ENCODE measurements around the gene CXCL16. TPM values are rescaled to one million over a fixed set of nuclear protein-coding genes. Genes with fewer than 3 reads are reported as not detected.

The CXCL16 gene
- total and polyA plus RNA-seq, 2 of the 13 experiments (the other 11 are each of a cell fraction or from before 2014, with no cell fraction given): 9.4 to 101 TPM

DNA sequence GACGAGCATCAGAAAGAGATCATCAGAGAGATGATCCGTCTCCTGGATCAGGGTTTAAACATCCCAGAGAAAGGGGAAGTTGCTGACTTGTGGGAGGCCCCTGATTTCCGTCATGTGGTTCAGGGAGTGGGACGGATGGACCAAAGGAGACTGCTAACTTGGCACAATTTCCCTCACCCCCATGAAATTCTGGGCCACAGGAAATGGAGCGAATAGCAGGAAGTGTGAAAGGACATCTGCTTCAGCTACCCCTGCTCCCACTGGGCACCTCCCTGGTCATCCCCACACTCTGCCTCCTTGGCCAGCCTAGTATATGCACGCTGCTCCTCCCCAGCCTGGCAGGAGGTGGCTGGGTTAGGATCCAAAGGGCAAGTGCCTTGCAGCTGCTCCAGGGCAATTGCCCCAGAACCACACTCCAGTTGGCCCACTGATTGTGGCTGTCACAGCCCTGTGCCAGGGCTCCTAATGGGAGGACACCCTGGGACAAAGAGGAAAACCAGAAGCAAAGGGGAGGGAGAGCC, 28.0 kb downstream of the CXCL16 start:
- no peaks in the 10 kb centered on the region; the same call in 1 of the 2 replicates for H4K20me1 ChIP-seq (ENCODE audit: insufficient read depth, low read length)
- H3K9me3 ChIP-seq (ENCODE audit: low read length): no peaks in the 10 kb centered on the region
- no peaks in the 10 kb centered on the region for H3K27me3 ChIP-seq (ENCODE audit: control insufficient read depth in 1 of 2, insufficient read depth in 2 of 2, low read length in 2 of 2)
- intact Hi-C loops (cut with micrococcal nuclease; ENCODE audit: unreplicated experiment) (loop anchor here (10.0 kb wide), 1 partner anchor 253 kb away; the partner anchor contains the start of gene SPAG7), in situ Hi-C loops (cut with HindIII; ENCODE audit: extremely low pct_ligation_motif_present, low pct_unique_long_range_greater_than_20kb) (no loop called here)
- peaks cover 6 to 10% of the 10 kb centered on the region in 2 experiments; a peak in 4 of 5 replicates for H3K36me3 ChIP-seq (replicated peaks in 1 of 2; ENCODE audit: control insufficient read depth in 1 of 2, insufficient read depth in 2 of 2, low read length in 2 of 2)
- no peak for ATAC-seq
- WGBS (ENCODE audit: low lambda C conversion rate): 44% methylated on average over 5 of the region's 6 CpGs
- BruUV-seq (replicated peaks): no TSS peak
- H3K9ac ChIP-seq (ENCODE audit: insufficient read depth, low read depth, low read length): peak overlapping the region; percentile 73
- FAIRE-seq: no peak
- H3K4me3 ChIP-seq (replicated peaks in 1 of 3; ENCODE audit: insufficient read depth in 1 of 3, low read depth in 2 of 3, low read length in 3 of 3): peak overlapping the region; percentile 72 to 86 (median 85)
- H3K27ac ChIP-seq (ENCODE audit: extremely low read length, insufficient read depth, low read length): peak overlapping the region; percentile 65
- ChIA-PET CTCF (ENCODE audit: low intra/inter-chr PET ratio, low total read pairs) (no interaction called here), POLR2A (interaction anchor here (2.4 to 5.9 kb wide), 4 partner anchors 9 to 77 kb away, joined by 24 to 107 read pairs (median 74); partner anchors contain the start of genes GLTPD2, MED11, TM4SF5 and VMO1)
- peaks cover 19% of the 10 kb centered on the region for H3K79me2 ChIP-seq (ENCODE audit: insufficient read depth, low read length)
- H3K4me1 ChIP-seq (ENCODE audit: insufficient read depth, low read length): peaks cover 39% of the 10 kb centered on the region
- no peak for DNase-seq (ENCODE audit: low spot score)
- TF ChIP-seq ARNT (IDR thresholded peaks at IDR 0.05) (no peak), MAFK (conservative IDR thresholded peaks at IDR 0.05 in 1 of 2, IDR thresholded peaks at IDR 0.05 in 1 of 2; ENCODE audit: low read length in 2 of 2) (peak in 1 of 2 experiments; percentile 6; a peak in 1 of 4 replicates), SMAD1 (CRISPR knock-in tag; IDR thresholded peaks at IDR 0.05; ENCODE audit: borderline replicate concordance, low read depth) (no peak), ZNF766 (CRISPR knock-in tag; IDR thresholded peaks at IDR 0.05; ENCODE audit: borderline replicate concordance) (no peak), ZFX (CRISPR knock-in tag; IDR thresholded peaks at IDR 0.05; ENCODE audit: low read depth) (peak; percentile 17; the same call in 1 of the 2 replicates), MTF2 (CRISPR knock-in tag; IDR thresholded peaks at IDR 0.05; ENCODE audit: borderline replicate concordance) (no peak), ZNF549 (CRISPR knock-in tag; IDR thresholded peaks at IDR 0.05) (no peak), HNRNPL (IDR thresholded peaks at IDR 0.05; ENCODE audit: low read depth, low read length) (0 out of 2 replicates have a peak, but pooled peaks have one; percentile 48), ZNF263 (CRISPR knock-in tag; IDR thresholded peaks at IDR 0.05) (0 out of 2 replicates have a peak, but pooled peaks have one; percentile 49), HNF4A (CRISPR knock-in tag; IDR thresholded peaks at IDR 0.05) (peak; percentile 27; the same call in 1 of the 2 replicates)
- TF ChIP-seq, protein P1, sequence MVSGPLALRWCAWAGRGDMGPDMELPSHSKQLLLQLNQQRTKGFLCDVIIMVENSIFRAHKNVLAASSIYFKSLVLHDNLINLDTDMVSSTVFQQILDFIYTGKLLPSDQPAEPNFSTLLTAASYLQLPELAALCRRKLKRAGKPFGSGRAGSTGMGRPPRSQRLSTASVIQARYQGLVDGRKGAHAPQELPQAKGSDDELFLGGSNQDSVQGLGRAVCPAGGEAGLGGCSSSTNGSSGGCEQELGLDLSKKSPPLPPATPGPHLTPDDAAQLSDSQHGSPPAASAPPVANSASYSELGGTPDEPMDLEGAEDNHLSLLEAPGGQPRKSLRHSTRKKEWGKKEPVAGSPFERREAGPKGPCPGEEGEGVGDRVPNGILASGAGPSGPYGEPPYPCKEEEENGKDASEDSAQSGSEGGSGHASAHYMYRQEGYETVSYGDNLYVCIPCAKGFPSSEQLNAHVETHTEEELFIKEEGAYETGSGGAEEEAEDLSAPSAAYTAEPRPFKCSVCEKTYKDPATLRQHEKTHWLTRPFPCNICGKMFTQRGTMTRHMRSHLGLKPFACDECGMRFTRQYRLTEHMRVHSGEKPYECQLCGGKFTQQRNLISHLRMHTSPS (CRISPR knock-in tag; IDR thresholded peaks at IDR 0.05; ENCODE audit: low read depth): peak; percentile 48; the same call in 1 of the 2 replicates
- TF ChIP-seq, protein P2, sequence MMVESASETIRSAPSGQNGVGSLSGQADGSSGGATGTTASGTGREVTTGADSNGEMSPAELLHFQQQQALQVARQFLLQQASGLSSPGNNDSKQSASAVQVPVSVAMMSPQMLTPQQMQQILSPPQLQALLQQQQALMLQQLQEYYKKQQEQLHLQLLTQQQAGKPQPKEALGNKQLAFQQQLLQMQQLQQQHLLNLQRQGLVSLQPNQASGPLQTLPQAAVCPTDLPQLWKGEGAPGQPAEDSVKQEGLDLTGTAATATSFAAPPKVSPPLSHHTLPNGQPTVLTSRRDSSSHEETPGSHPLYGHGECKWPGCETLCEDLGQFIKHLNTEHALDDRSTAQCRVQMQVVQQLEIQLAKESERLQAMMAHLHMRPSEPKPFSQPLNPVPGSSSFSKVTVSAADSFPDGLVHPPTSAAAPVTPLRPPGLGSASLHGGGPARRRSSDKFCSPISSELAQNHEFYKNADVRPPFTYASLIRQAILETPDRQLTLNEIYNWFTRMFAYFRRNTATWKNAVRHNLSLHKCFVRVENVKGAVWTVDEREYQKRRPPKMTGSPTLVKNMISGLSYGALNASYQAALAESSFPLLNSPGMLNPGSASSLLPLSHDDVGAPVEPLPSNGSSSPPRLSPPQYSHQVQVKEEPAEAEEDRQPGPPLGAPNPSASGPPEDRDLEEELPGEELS (CRISPR knock-in tag; IDR thresholded peaks at IDR 0.05): no peak
- H3K4me2 ChIP-seq (ENCODE audit: low read depth, low read length): peak overlapping the region; percentile 90
- no peak overlapping the region for H2AFZ ChIP-seq (ENCODE audit: low read length)

All from HepG2 (cell line).